IPS-18c (cell line): ENCODE measurements around the gene FAM227A.
A peak's percentile ranks its signal among the peaks of the same experiment; 100 is the strongest.

Experiments
- H3K4me3 ChIP-seq: 2 replicates; pipeline ENCODE4 v1.7.0; 2013; ENCODE audit warnings: low read depth, mild to moderate bottlenecking, low read length, moderate library complexity; ENCODE audit not compliant: insufficient read depth
- H3K9me3 ChIP-seq: one replicate; pipeline ENCODE4 v1.6.1; 2013; ENCODE audit warnings: mild to moderate bottlenecking, low read length, moderate library complexity; ENCODE audit not compliant: control insufficient read depth, insufficient read depth

FAM227A gene

DNA sequence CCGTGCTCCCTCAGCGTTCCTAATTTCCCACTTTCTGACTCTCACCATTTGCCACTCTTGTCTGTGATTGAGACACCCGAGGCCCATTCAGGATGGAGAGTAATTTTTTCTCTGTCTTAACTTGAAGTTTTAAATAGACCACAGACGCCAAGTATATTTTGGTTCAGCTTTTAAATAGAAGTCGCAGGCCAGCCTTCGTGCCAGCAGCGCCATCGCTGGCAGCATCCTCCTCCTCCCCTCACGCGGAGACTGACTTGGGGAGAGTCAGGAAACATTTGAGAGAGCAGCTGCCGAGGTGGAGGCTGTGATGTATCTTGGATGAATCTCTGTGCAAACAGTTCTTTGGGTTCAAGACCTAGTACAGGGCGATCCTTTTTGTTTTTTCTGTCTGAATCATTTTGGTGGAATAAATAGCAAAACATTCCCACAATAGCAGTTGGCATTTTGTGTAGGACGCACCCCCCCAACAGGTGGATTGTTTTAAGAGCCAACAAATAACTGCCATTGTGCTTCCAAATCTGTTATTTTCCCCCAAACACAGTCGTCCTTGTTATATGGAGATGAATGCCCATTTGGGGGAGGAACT lies 85.3 kb downstream of the FAM227A start:
- Histone ChIP-seq H3K4me3 (peak overlapping the region; percentile 83), H3K9me3 (no peaks in the 10 kb centered on the region)

DNA sequence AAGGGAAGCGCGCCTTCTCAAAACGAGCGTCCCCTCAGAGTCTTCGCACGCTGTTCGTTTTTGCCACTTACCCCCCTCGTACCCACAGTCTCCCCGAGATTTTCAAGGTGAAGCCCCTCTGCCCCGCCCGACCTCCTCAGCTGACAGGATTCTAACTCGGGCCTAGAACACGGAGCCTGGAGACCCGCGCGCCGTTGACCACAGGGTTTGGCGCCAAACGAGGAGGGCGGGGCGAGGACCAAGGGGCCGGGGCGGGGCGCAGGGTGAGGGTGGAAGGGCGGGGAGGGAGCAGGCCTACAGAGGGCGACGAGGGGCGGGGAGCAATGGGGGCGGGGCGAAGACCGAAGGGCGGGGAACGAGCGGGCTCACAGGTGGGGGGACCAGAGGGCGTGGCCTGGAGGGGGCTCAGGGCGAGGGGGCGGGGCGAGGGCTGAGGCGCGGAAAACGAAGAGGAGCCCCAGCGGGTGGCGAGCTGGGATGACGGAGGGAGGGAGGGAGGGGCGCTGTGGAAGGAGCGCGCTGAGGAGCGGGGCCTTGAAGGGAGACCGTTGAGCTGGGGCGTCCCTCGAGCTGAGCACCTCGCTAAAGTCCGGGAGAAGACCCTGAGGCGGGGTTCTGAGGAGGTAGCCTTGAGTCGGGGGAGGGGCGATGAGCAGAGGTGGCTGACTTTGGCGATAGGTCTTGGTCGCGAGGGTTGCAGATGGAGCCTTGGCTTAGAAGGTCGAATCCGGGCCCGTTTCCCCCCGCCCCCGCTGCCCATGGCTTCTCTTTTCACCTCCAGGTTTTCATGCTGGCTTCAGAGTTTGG lies 86.0 kb downstream of the FAM227A start, which contains the start of gene DMC1:
TSS of gene DMC1 (minus strand) at position 212 of the 807 bp plus-strand sequence. CDS start 1,927 bp downstream, outside the sequence.
- Histone ChIP-seq H3K4me3 (peak within 1 kb of the TSS; percentile 83), H3K9me3 (no peaks in the 10 kb centered on the region)

DNA sequence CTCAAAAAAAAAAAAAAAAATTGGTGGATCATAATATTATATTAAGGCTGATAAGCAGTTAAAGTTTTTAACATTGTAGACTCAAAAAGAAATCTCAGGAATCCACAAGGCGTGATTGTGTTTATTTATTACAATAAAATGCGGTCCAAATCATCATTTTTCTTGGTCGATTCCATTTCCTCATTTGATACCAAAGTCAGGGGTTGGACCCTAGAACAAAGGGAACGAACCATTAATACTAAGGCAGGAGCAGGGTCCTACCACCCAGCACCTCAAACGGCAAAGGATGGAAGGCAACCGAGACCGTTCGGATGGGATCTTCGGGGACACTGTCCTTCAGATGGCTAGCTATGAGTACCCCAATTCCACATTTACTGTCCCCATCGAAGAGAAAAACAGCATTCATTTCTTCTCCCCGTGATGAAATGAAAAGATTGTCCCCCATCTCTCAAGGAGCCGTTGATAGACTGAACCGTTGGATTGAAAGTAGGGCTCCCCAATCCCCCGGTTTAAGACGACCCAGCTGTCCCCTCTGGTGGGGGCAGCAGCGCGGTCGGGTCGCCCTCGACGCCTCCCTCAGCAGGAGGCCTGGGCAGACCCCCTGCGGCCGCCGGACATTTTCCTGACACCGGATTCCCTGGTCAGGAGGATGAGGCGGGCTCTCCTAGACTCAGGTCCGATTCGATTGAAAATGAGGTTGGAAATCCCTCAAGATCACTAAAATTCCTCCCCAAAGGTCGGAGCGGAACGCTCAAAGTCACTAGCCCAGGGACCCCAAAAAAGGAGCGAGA lies 86.8 kb downstream of the FAM227A start:
- no peaks in the 10 kb centered on the region for H3K9me3 ChIP-seq
- peak overlapping the region; percentile 83 for H3K4me3 ChIP-seq

DNA sequence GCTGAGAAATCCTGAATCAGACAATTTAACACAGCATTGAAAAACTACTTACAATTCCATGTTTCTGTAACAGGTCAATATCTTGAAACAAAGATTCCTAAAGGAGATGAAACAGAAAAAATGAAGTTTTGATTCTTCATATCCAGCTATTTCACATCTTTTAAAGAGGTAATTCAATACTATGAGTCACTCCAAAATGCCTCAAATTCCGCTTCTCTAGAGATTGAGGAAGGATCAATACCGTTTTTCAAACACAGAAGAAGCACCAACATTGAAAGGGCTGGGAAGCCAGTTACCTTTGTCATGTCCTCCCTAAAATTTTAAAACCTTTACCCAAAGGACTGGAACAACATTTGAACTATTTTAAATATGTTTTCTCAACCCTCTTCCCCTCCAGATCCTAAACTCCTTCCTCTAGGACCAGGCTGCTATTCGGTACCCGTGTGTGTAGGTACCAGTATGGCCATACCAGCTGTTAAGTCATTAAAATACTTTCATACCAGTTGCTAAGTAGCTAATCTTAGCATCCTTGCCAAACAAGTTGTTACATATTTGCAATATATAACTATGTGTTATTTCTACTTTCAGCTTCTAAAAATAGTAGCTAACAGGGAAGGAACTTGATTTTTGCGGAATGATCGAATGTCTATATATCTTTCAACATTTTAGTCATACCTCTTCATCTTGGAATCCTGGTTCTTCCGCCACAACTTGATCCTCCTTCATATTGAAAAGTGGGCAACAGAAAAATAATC lies 88.5 kb downstream of the FAM227A start:
- Histone ChIP-seq H3K9me3 (no peaks in the 10 kb centered on the region), H3K4me3 (no peak overlapping the region)

GRCh38 chr22:38566726-38567504 lies 89.3 kb downstream of the FAM227A start:
- Histone ChIP-seq H3K9me3 (no peaks in the 10 kb centered on the region), H3K4me3 (no peak overlapping the region)

DNA sequence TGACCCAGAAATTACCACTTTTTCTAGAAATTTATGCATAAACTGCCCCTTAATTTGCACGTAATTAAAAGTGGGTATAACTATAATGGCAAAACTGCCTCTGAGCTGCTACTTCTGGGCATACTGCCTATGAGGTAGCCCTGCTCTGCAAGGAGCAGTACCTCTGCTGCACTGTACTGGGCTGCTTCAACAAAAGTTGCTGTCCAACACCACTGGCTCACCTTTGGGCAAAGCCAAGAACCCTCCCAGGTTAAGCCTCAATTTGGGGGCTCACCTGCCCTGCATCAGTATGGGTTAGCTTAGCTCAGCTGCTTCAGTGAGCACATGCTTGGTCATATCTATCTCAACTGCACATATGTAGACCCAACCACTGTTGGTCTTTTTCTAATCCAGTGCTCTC lies 90.8 kb downstream of the FAM227A start:
- H3K9me3 ChIP-seq, result no peaks in the 10 kb centered on the region
- H3K4me3 ChIP-seq, result no peak overlapping the region

- no peak overlapping the region for H3K4me3 ChIP-seq
- no peaks in the 10 kb centered on the region for H3K9me3 ChIP-seq
Measured at GRCh38 chr22:38564669-38565068, 91.5 kb downstream of the FAM227A start.

GRCh38 chr22:38554281-38554680 lies 101.9 kb downstream of the FAM227A start:
- H3K9me3 ChIP-seq, result no peaks in the 10 kb centered on the region
- no peak overlapping the region for H3K4me3 ChIP-seq

DNA sequence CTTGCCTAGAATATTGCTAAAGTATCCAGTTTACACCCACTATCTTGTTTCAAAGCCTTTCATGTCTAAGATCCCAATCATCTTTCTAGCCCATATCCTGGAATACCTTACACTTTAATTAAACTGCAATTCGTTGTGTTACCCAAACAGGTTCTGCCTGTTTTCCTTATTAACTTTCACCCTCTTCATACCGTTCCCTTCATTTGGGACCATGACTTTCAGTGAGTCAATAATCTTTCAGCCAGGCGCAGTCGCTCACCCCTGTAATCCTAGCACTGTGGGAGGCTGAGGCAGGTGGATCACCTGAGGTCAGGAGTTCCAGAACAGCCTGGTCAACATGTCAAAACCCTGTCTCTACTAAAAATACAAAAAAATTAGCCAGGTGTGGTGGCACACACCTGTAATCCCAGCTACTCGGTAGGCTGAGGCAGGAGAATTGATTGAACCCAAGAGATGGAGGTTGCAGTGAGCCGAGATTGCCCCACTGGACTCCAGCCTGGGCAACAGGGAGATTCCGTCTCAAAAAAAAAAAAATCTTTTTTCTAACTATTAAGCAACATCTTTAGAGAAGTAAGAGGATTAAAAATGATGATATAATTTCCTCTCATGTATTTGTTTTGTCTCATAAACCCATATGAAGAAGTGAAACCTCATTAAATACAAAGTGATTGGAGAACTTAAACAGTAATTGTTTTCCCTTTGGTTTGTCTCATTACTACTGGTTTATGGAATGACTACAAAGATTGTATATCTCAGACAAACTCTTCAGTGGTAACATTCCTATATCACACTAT lies 106.9 kb downstream of the FAM227A start:
- no peak overlapping the region for H3K4me3 ChIP-seq
- H3K9me3 ChIP-seq, result no peaks in the 10 kb centered on the region

- no peak overlapping the region for H3K4me3 ChIP-seq
- H3K9me3 ChIP-seq, result no peaks in the 10 kb centered on the region
Measured at GRCh38 chr22:38540701-38541100, 115.5 kb downstream of the FAM227A start.

GRCh38 chr22:38531251-38531938 lies 124.8 kb downstream of the FAM227A start:
- H3K4me3 ChIP-seq, result no peak overlapping the region
- no peaks in the 10 kb centered on the region for H3K9me3 ChIP-seq
